GM12874 (cell line): Measurements from ENCODE around the gene ZFP91.

Experiments
- TF ChIP-seq, protein P1 (sequence below): IDR thresholded peaks from 2 replicates; pipeline ENCODE4 v1.5.1; 2011; ENCODE audit warnings: low read depth, mild to moderate bottlenecking, control low read depth, low read length, moderate library complexity; ENCODE audit not compliant: insufficient read depth

ZFP91 gene

DNA sequence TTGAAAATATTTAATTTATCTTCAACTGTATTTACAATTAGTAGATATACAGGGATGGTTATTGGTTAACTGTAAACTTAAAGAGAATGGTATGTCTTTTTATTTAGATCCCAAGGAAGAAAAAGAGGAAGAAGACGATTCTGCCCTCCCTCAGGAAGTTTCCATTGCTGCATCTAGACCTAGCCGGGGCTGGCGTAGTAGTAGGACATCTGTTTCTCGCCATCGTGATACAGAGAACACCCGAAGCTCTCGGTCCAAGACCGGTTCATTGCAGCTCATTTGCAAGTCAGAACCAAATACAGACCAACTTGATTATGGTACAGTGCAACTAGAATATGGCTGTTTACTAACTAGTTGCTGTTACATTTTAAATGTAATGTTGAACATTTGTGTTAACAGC lies 30.9 kb downstream of the ZFP91 start:
- TF ChIP-seq, protein P1, sequence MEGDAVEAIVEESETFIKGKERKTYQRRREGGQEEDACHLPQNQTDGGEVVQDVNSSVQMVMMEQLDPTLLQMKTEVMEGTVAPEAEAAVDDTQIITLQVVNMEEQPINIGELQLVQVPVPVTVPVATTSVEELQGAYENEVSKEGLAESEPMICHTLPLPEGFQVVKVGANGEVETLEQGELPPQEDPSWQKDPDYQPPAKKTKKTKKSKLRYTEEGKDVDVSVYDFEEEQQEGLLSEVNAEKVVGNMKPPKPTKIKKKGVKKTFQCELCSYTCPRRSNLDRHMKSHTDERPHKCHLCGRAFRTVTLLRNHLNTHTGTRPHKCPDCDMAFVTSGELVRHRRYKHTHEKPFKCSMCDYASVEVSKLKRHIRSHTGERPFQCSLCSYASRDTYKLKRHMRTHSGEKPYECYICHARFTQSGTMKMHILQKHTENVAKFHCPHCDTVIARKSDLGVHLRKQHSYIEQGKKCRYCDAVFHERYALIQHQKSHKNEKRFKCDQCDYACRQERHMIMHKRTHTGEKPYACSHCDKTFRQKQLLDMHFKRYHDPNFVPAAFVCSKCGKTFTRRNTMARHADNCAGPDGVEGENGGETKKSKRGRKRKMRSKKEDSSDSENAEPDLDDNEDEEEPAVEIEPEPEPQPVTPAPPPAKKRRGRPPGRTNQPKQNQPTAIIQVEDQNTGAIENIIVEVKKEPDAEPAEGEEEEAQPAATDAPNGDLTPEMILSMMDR, result no peak

DNA sequence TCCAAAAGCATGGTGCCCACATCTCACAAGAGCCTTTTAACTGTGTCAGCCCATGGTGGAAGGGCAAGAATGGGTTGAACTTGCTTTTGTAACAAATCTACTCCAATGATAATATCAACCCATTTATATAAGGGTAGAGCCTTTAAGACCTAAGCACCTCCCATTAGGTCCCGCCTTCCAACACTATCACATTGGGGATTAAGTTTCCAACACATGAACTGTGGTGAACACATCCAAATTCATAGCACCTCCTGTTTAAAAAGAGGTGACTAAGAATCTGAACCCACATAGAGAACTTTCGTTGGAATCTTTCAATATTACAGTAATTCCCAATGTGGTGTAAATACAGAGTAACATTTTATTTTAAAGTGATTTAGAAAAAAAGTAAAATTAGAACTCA lies 34.4 kb downstream of the ZFP91 start:
- TF ChIP-seq, protein P1, result no peak

DNA sequence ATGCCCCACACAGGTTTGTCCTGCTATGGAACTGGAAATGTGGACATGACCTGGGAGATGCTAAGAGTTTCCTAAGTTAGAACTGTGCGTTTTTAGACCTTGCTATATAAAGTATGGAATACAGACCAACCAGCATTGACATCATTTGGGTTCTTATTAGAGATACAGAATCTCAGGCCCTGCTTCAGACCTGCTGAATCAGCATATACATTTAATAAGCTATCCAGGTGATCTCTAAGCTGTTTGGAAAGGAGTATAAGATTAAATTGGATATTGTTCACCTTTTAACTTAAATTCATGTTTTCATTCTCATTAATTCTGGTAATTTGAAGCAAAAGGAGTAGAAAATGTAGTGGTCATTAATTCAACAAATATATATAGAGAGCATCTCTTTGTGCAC lies 36.7 kb downstream of the ZFP91 start:
- TF ChIP-seq, protein P1, result no peak

DNA sequence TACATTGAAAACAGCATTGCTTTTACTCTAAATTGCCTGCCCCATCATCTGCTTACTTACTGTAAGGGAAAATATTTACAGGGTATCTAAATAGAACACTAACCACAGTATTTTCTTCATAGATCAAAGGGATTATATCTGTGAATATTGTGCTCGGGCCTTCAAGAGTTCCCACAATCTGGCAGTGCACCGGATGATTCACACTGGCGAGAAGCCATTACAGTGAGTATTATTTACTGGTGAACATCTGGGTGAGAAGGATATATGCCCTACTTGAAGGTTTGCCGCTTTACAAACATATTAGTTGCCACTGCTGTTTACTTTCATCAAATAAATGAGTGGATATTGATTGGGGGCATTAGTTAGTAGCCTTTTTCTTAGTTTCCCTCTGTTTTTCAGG lies 37.7 kb downstream of the ZFP91 start:
- TF ChIP-seq, protein P1, result no peak

DNA sequence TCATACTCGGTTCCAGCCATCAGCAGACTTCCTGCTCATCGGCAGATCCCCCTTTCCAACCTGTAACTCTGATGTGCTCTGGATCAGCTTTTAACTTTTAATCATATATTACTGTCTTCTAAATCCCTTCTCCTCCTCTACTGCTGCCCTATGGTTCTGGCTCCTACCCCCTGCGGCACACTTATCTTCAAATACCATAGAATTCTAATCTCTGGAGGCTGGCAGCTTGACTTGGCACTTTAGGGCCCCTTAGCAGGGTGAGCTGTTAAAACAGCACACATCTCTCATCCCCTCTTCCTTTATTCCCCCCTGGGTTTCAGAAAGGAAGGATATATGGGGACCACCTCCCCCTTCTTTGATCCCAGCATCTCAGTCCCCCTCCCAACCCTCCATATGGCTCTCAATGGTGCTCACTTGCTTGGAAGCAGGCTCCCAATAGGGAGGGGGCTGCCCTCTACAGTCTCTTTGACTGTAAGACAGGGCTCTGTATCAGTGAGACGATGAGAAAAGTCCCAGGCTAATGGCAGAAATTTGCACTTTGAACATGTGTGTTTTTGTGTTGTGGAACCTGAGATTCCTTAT lies 39.2 kb downstream of the ZFP91 start:
- TF ChIP-seq, protein P1, result peak; percentile 21; the same call in 1 of the 2 replicates

DNA sequence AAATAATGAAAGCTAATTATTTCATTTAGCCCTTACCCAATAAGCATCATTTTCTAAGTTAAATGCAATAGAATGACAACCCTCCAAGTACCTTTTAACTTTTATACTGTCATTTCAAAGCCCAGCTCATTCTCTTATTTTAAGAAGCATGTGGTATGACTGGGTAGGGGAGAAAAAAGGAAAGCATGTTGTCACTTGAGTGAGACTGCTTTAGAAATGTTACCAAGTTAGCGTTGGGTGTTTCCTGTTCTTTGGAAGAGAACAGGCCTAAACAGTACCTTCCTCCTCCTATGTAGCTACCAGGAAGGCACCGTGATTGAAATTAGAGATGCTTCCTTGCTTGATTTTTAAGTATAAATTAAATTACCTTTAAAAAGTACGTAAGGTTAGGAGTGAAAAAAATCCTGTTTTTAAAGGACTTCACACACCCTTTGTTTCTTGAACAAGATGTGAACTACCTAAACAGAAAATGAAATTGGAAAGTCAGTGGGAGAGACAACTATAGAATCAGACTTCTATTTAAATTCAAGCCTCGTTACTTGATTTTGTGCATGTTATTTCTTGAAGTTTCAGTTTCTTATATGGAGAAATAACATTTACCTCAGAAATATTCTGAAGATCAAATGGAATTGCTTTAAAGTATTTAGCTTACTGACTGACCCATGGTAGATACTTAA lies 42.9 kb downstream of the ZFP91 start:
- TF ChIP-seq, protein P1, result no peak

DNA sequence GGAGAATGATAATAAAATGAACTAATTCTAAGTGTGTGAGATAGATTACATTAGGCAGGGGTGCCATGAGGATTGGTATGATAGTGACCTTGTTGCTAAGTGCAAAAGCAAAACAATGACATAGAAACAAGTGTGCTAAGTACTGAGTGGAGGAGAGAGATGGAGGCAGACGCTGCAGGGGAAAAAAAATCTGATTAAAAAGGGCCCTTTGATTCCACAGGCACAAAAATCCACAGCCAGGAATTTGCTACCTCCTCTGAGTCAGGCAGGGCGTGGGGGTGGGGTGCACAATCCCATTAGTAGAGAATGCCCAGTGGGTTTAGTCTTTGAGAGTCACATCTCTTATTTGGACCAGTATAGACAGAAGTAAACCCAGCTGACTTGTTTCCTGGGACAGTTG lies 43.5 kb downstream of the ZFP91 start, which contains the start of gene CNTF:
Gene CNTF, plus strand, starts transcription at position 322 of the 400 bp plus-strand sequence. CDS start 88 bp downstream, outside the sequence.
- TF ChIP-seq, protein P1, result no peak
